ENCODE results near the gene CCR5.

CCR5 gene

GRCh38 chr3:46359733-46360493, 10.8 kb upstream of the CCR5 start:
- DNase-seq (ENCODE audit: low read depth) = no peak

DNA sequence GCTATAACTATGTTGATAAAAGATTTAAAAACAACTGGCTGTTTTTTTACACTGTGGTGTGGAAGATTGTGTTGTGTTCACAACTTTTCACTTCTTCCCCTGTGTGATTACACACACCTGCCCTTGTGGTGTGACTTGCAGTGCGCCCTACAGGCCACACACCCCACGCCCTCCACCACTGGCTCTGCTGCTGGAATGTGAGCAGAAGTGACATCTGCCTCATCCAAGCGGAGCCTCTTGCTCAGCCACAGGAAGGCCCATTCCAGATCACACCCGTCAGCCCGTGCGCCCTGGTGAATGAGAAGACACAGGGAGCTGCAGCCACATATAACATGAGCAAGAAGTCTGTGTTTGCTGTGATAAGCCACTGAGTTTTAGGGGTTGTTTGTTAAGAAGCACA, 9.8 kb upstream of the CCR5 start:
- DNase-seq (ENCODE audit: low read depth) = no peak

DNA sequence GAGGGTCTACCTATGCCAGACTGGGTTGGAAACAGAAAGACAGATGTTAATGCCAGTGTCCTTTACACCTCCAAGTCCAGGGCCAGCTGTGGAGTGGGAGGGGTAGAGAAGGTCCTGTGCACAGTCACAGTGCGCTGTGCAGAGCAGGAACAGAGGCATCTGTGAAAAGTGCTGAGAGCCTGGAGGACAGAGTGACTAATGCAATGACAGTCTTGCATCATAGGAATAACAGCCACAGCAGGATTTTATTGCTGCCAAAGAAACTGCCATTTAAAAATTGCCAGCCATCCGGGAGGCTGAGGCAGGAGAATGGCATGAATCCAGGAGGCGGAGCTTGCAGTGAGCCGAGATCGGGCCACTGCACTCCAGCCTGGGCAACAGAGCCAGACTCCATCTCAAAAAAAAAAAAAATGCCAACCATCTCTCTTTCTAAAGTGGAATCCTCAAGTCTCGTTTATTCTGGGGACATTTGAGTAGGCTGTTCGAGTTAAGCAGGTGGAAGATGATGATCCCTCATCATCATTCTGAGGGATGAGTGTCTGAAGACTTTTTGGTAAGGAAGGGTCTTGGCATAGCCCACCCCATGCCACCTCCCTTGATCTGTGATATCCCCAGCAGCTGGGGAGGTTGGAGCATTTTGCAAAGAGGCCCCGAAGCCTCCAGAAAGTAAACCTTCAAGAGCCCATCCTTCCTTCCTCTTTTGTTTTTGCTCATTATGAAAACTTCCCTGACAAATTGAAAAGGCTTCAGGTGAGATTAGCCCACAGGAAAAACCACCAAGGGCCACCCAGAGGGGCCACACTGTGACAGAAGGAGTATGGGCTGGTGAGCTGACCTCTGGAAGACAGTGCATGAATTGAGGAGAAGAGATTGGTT, 9.1 kb upstream of the CCR5 start:
- DNase-seq (ENCODE audit: low read depth) = no peak

DNA sequence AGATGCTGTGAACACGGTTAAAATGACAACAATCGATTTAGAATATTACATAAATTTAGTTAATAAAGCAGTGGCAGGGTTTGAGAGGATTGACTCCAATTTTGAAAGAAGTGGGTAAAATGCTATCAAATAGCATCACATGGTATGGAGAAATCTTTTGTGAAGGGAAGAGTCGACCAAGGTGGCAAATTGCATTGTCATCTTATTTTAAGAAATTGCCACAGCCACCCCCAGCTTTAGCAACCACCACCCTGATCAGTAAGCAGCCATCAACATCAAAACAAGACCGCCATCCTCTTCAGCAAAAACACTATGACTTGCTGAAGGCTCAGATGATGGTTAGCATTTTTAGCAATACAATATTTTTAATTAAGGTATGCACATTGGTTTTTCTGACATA, 5.7 kb upstream of the CCR5 start:
- no peak for DNase-seq (ENCODE audit: low read depth)

DNA sequence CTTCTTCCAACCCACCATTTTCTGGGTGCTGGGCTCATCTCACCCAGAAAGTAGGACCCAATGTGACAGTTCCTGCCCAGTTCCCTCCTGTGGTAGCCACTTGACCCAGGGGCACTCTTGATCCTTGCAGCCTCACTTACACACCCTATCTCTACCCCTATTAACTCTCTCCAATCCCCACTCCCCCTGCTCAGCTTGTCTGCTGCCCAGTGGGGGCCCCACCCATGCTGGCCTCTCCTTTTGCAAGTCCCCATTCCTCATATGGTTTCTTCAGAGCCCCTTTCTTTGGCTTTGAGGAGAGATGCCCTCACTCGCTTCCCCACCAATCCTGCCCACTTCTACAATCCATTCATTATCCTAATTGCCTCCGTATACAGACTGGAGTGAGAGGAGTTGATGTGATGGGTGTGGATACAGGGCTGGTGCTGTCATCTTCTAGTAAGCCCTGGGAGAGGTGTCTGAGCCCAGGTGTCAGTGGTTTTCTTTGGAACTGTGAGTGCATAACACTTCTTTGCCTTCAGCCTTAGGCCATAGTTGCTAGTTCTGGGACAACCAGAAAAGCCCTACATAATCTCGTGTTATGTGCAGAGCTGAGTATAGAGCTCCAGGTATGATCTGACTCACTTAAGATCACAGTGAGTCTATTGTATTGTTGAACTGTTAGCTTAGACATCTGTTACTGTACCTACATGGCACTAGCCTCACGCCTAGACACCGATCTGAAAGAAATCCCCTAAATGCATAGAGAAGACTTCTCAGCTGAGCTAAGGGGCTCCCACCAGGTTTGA, 4.8 kb upstream of the CCR5 start:
- no peak for DNase-seq (ENCODE audit: low read depth)

- no peak for DNase-seq (ENCODE audit: low read depth)
Observed at GRCh38 chr3:46367811-46368210, 2.9 kb upstream of the CCR5 start.

GRCh38 chr3:46368569-46368968, 2.2 kb upstream of the CCR5 start:
- DNase-seq (ENCODE audit: low read depth) = peak; percentile 48

- no peak for DNase-seq (ENCODE audit: low read depth)
Observed at GRCh38 chr3:46369151-46369550, 1.6 kb upstream of the CCR5 start.

GRCh38 chr3:46369675-46370132, 1.0 kb upstream of the CCR5 start:
- DNase-seq (ENCODE audit: low read depth) = no peak

DNA sequence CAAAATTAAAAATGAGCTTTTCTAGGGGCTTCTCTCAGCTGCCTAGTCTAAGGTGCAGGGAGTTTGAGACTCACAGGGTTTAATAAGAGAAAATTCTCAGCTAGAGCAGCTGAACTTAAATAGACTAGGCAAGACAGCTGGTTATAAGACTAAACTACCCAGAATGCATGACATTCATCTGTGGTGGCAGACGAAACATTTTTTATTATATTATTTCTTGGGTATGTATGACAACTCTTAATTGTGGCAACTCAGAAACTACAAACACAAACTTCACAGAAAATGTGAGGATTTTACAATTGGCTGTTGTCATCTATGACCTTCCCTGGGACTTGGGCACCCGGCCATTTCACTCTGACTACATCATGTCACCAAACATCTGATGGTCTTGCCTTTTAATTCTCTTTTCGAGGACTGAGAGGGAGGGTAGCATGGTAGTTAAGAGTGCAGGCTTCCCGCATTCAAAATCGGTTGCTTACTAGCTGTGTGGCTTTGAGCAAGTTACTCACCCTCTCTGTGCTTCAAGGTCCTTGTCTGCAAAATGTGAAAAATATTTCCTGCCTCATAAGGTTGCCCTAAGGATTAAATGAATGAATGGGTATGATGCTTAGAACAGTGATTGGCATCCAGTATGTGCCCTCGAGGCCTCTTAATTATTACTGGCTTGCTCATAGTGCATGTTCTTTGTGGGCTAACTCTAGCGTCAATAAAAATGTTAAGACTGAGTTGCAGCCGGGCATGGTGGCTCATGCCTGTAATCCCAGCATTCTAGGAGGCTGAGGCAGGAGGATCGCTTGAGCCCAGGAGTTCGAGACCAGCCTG, 984 bp downstream of the CCR5 start:
- DNase-seq (ENCODE audit: low read depth) = no peak

- no peak for DNase-seq (ENCODE audit: low read depth)
Observed at GRCh38 chr3:46372492-46373359, 2.0 kb downstream of the CCR5 start.

DNA sequence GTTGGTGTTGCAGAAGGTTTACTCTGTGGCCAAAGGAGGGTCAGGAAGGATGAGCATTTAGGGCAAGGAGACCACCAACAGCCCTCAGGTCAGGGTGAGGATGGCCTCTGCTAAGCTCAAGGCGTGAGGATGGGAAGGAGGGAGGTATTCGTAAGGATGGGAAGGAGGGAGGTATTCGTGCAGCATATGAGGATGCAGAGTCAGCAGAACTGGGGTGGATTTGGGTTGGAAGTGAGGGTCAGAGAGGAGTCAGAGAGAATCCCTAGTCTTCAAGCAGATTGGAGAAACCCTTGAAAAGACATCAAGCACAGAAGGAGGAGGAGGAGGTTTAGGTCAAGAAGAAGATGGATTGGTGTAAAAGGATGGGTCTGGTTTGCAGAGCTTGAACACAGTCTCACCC, 4.0 kb downstream of the CCR5 start:
- DNase-seq (ENCODE audit: low read depth) = no peak

GRCh38 chr3:46375218-46375617, 4.5 kb downstream of the CCR5 start:
- no peak for DNase-seq (ENCODE audit: low read depth)

DNA sequence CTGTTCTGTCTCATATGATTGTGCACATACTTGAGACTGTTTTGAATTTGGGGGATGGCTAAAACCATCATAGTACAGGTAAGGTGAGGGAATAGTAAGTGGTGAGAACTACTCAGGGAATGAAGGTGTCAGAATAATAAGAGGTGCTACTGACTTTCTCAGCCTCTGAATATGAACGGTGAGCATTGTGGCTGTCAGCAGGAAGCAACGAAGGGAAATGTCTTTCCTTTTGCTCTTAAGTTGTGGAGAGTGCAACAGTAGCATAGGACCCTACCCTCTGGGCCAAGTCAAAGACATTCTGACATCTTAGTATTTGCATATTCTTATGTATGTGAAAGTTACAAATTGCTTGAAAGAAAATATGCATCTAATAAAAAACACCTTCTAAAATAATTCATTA, 5.1 kb downstream of the CCR5 start:
- no peak for DNase-seq (ENCODE audit: low read depth)

DNA sequence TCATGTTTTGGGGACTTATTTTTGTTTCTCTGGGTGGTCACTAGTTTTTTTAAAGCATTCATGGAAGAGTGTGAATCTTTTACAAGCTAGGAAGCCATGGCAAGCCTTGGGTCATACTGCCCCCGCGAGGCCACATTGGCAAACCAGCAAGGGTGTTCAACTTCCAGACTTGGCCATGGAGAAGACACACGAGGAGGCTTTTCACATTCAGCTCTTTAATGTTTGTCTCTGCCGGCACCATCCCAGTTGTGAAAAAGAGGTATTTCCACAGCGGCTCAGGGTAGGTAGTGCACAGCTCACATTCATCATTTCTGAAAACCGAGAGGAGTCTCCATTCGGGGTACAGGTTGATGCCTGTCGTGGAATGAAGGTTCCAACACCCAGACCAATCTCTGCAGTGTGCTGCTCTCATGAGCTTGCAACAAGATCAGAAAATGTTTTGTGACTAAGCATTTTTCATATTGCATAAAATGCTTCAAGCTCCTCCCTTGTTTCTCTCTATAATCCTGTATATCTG, 7.7 kb downstream of the CCR5 start:
- peak; percentile 28 for DNase-seq (ENCODE audit: low read depth)

DNA sequence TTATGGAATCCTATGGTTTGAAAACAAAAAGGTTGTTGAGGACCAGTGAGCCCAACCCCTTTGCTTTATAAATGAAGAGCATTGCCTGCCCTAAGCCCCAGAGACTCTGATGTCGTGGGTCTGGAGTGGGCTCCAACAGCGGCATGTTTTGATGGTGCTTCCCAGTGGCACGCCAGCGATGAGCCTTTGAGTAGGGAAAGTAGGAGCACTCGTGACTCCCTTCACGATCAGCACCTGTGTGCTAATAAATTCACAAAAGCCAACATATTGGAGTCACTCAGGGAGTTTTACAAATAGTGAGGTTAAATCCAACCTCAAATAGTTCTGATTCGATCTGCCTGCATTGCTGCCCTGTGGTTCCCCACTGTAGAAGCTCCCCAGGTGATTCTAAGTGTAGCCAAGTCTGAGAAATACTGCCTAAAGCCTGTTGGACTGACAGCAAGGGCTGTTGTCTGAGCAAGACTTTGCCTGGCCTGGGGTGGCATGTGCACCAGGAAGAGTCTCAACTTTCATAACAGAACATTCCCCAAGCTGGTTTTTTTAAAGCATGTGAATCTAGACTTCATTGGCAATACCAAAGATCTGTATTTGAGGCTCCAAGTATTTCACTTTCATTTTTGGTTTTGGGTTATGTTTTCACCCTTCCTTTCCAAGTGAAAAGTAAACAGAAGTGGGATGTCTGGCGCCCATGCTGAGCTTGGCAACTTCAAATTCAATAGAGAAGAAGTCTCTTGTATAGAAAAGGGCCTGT, 9.9 kb downstream of the CCR5 start:
- no peak for DNase-seq (ENCODE audit: low read depth)

DNA sequence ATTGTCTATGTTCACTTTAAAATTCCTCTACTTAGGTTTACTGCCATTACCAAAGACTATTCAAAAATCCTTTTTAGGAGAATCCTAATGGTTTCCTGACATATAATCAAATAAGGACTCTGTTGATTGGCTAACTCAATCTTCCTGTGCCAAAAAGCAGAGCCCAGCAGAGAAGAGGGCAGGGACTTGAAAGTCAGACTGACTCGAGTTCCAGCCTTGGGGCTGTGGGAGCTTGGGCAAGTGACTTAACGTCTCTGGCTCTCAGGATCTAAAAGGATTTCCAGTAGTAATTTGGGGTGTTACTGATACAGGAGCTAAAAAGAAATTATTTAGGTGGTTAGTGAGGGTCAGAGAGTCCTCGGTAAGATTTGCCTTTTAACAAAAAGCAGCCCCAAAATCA, 10.9 kb downstream of the CCR5 start:
- no peak for DNase-seq (ENCODE audit: low read depth)

DNA sequence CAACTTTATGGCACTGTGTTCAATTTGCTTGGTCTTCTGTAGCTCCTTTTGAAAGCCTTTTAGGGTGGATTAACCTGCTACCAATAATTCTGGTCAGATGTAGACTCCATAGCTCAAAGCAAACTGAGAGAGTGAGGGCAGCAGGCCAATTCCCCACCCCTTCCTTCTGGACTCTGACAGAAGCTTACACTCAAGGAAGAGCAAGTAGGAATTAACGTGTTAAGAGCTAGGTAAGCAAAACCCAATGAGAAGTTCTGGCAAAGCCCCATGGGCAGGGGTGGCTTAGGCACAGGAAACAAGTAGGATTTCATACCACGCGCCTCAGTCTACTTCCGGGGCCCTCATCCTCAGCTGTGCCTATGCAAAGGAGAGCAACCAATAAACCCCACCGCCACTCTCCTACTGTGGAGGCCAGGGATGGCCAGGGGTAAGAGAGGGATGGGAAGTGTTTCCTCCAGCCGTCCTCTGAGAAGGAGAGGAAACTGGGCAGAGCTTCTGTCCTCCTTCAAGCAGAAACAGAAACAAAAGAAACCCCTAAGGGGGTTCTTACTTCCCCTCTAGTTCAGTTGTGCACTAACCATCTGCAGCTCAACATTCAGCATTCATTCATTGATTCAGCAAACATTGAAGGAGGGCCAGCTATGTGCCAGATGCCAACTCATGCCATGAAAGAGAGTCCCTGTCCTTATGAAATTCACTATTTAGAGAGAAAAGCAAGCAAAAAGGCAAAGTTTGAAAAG, 12.6 kb downstream of the CCR5 start:
- DNase-seq (ENCODE audit: low read depth) = no peak

- DNase-seq (ENCODE audit: low read depth) = no peak
Observed at GRCh38 chr3:46383951-46384330, 13.2 kb downstream of the CCR5 start.
